Measurements from ENCODE around the gene MELK. TPM values are rescaled to one million over a fixed set of nuclear protein-coding genes. Genes with fewer than 3 reads are reported as not detected.

The MELK gene
- total RNA-seq, 1 experiment from 2014 or later, result 63.2 TPM

DNA sequence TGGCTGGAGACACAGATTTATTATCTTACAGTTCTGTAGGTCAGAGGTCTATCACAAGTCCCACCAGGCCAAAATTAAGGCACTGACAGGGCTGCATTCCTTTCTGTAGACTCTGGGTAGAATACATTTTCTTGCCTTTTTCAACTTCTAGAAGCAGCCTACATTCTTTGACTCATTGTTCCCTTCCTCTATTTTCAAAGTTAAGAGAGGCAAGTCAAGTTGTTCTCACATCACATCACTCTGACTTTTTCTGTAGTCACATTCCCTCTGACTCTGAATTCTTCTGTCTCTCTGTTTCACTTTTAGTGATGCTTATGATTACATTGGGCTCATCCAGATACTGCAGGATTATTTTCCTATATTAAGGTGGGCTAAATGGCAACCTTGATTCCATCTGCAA lies 119.0 kb downstream of the MELK start:
- H3K27me3 ChIP-seq (ENCODE audit: insufficient read depth, low read length), result no peaks in the 10 kb centered on the region
- no peak overlapping the region for H3K4me2 ChIP-seq (ENCODE audit: low read length)
- no peaks in the 10 kb centered on the region for H3K36me3 ChIP-seq (ENCODE audit: control insufficient read depth in 1 of 2, insufficient read depth in 2 of 2, low read length in 2 of 2)
- ChIA-PET RAD21 (ENCODE audit: low non-redundant PET in 1 of 2, low total read pairs in 2 of 2, uncharacterized antibody in 2 of 2, unreplicated experiment in 2 of 2) (no interaction called here), POLR2A (no interaction called here), CTCF (no interaction called here)
- DNase-seq (ENCODE audit: low read depth, low spot score) (no peak), ATAC-seq (no peak)
- H3K9me3 ChIP-seq (ENCODE audit: control insufficient read depth in 1 of 2, insufficient read depth in 1 of 2, low read depth in 1 of 2, low read length in 2 of 2), result no peaks in the 10 kb centered on the region
- H3K9me2 ChIP-seq (ENCODE audit: insufficient read depth), result no peaks in the 10 kb centered on the region
- intact Hi-C loops (cut with micrococcal nuclease), result no loop called here
- H3K27ac ChIP-seq (ENCODE audit: low read depth, low read length), result no peak overlapping the region
- TF ChIP-seq, protein P1, sequence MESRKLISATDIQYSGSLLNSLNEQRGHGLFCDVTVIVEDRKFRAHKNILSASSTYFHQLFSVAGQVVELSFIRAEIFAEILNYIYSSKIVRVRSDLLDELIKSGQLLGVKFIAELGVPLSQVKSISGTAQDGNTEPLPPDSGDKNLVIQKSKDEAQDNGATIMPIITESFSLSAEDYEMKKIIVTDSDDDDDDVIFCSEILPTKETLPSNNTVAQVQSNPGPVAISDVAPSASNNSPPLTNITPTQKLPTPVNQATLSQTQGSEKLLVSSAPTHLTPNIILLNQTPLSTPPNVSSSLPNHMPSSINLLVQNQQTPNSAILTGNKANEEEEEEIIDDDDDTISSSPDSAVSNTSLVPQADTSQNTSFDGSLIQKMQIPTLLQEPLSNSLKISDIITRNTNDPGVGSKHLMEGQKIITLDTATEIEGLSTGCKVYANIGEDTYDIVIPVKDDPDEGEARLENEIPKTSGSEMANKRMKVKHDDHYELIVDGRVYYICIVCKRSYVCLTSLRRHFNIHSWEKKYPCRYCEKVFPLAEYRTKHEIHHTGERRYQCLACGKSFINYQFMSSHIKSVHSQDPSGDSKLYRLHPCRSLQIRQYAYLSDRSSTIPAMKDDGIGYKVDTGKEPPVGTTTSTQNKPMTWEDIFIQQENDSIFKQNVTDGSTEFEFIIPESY (IDR thresholded peaks at IDR 0.05; ENCODE audit: extremely low read depth, insufficient replicate concordance, low read length), result no peak
- no peak for TF ChIP-seq CEBPB (IDR thresholded peaks at IDR 0.05; ENCODE audit: low read depth)
- TF ChIP-seq POLR2A (IDR thresholded peaks at IDR 0.05; ENCODE audit: borderline replicate concordance, extremely low read depth, insufficient read depth, insufficient read length), result no peak
- no peak overlapping the region for H3K4me3 ChIP-seq (replicated peaks in 1 of 2; ENCODE audit: low read depth in 1 of 2, low read length in 2 of 2)
- BruUV-seq (replicated peaks), result no TSS peak
- H3K79me2 ChIP-seq (ENCODE audit: insufficient read depth, low read length), result no peaks in the 10 kb centered on the region
- no peak overlapping the region for H3K9ac ChIP-seq (ENCODE audit: low read length)
- no peak overlapping the region for H2AFZ ChIP-seq (ENCODE audit: low read depth, low read length, poor library complexity, severe bottlenecking)
- no peaks in the 10 kb centered on the region for H4K20me1 ChIP-seq (ENCODE audit: insufficient read depth)
- no peaks in the 10 kb centered on the region for H3K4me1 ChIP-seq (ENCODE audit: control insufficient read depth in 1 of 2, insufficient read depth in 2 of 2, low read length in 2 of 2)

DNA sequence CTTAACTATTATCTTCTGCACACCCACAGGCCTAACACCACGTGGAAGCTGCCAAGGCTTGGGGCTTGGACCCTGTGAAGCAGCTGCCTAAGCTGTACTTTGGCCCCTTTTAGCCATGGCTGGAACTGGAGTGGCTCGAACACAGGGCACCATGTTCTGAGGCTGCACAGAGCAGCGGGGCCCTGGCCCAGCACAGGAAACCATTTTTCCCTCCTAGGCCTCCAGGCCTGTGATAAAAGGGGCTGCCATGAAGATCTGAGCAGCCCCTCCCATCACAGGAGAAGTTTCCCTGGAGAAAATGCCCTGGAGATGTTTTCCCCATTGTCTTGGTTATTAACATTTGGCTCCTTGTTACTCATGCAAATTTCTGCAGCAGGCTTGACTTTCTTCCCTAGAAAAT lies 126.3 kb downstream of the MELK start:
- no peaks in the 10 kb centered on the region for H3K79me2 ChIP-seq (ENCODE audit: insufficient read depth, low read length)
- H3K9me3 ChIP-seq (ENCODE audit: control insufficient read depth in 1 of 2, insufficient read depth in 1 of 2, low read depth in 1 of 2, low read length in 2 of 2), result peaks cover 0 to 7% of the 10 kb centered on the region in 2 experiments; a peak in 2 of 4 replicates
- H3K36me3 ChIP-seq (ENCODE audit: control insufficient read depth in 1 of 2, insufficient read depth in 2 of 2, low read length in 2 of 2), result no peaks in the 10 kb centered on the region
- POLR2A ChIA-PET, result no interaction called here
- H2AFZ ChIP-seq (ENCODE audit: low read depth, low read length, poor library complexity, severe bottlenecking), result no peak overlapping the region
- no peak for DNase-seq (ENCODE audit: low read depth, low spot score)
- H3K4me3 ChIP-seq (replicated peaks in 1 of 2; ENCODE audit: low read depth in 1 of 2, low read length in 2 of 2), result no peak overlapping the region
- H3K9me2 ChIP-seq (ENCODE audit: insufficient read depth), result no peaks in the 10 kb centered on the region
- RAD21 ChIA-PET (ENCODE audit: low non-redundant PET in 1 of 2, low total read pairs in 2 of 2, uncharacterized antibody in 2 of 2, unreplicated experiment in 2 of 2), result no interaction called here
- no peak overlapping the region for H3K9ac ChIP-seq (ENCODE audit: low read length)
- H3K27me3 ChIP-seq (ENCODE audit: insufficient read depth, low read length), result 0 out of 2 replicates have a peak, but pooled peaks cover 11% of the 10 kb centered on the region
- no peaks in the 10 kb centered on the region for H3K4me1 ChIP-seq (ENCODE audit: control insufficient read depth in 1 of 2, insufficient read depth in 2 of 2, low read length in 2 of 2)
- H3K4me2 ChIP-seq (ENCODE audit: low read length), result no peak overlapping the region
- intact Hi-C loops (cut with micrococcal nuclease), result no loop called here
- H3K27ac ChIP-seq (ENCODE audit: low read depth, low read length), result no peak overlapping the region
- no TSS peak for BruUV-seq (replicated peaks)
- CTCF ChIA-PET, result no interaction called here
- ATAC-seq, result no peak
- H4K20me1 ChIP-seq (ENCODE audit: insufficient read depth), result no peaks in the 10 kb centered on the region
- TF ChIP-seq SRF (IDR thresholded peaks at IDR 0.05; ENCODE audit: low read depth) (no peak), EGR1 (IDR thresholded peaks at IDR 0.05; ENCODE audit: low read depth) (no peak), SP1 (IDR thresholded peaks at IDR 0.05; ENCODE audit: low read depth) (no peak), JUND (IDR thresholded peaks at IDR 0.05) (no peak), TCF7L2 (IDR thresholded peaks at IDR 0.05; ENCODE audit: borderline replicate concordance, extremely low read depth, insufficient read depth, insufficient read length) (no peak), EZH2phosphoT487 (IDR thresholded peaks at IDR 0.05; ENCODE audit: borderline replicate concordance) (no peak), POLR2A (IDR thresholded peaks at IDR 0.05; ENCODE audit: borderline replicate concordance, extremely low read depth, insufficient read depth, insufficient read length) (no peak), RAD21 (IDR thresholded peaks at IDR 0.05; ENCODE audit: low read depth) (no peak), ZNF274 (IDR thresholded peaks at IDR 0.05; ENCODE audit: low read depth, low read length) (no peak), ELF1 (IDR thresholded peaks at IDR 0.05; ENCODE audit: borderline replicate concordance, low read depth) (no peak), POLR2AphosphoS5 (IDR thresholded peaks at IDR 0.05; ENCODE audit: low read depth, low read length) (no peak)
- TF ChIP-seq, protein P2, sequence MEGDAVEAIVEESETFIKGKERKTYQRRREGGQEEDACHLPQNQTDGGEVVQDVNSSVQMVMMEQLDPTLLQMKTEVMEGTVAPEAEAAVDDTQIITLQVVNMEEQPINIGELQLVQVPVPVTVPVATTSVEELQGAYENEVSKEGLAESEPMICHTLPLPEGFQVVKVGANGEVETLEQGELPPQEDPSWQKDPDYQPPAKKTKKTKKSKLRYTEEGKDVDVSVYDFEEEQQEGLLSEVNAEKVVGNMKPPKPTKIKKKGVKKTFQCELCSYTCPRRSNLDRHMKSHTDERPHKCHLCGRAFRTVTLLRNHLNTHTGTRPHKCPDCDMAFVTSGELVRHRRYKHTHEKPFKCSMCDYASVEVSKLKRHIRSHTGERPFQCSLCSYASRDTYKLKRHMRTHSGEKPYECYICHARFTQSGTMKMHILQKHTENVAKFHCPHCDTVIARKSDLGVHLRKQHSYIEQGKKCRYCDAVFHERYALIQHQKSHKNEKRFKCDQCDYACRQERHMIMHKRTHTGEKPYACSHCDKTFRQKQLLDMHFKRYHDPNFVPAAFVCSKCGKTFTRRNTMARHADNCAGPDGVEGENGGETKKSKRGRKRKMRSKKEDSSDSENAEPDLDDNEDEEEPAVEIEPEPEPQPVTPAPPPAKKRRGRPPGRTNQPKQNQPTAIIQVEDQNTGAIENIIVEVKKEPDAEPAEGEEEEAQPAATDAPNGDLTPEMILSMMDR (IDR thresholded peaks at IDR 0.05 in 2 of 3, conservative IDR thresholded peaks at IDR 0.05 in 1 of 3; ENCODE audit: borderline replicate concordance in 1 of 3, insufficient read depth in 1 of 3, low read depth in 2 of 3, low read length in 2 of 3), result no peak
- TF ChIP-seq, protein P1 (IDR thresholded peaks at IDR 0.05; ENCODE audit: extremely low read depth, insufficient replicate concordance, low read length), result no peak
- TF ChIP-seq, protein P3, sequence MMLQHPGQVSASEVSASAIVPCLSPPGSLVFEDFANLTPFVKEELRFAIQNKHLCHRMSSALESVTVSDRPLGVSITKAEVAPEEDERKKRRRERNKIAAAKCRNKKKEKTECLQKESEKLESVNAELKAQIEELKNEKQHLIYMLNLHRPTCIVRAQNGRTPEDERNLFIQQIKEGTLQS (IDR thresholded peaks at IDR 0.05), result no peak
